ENCODE results near the gene AOPEP. TPM values are rescaled to one million over a fixed set of nuclear protein-coding genes. Genes with fewer than 3 reads are reported as not detected.

AOPEP gene
- total RNA-seq, 6 experiments from 2014 or later: 36.6 to 110 (median 63.3) TPM

- intact Hi-C loops (cut with DNase I): no loop called here
- ATAC-seq: peak in 1 of 4 donors; percentile 7
- H3K36me3 ChIP-seq: no peaks in the 10 kb centered on the region
- 97% methylated on average over 4 of the region's 5 CpGs for WGBS (ENCODE audit: insufficient coverage, low coverage, low lambda C conversion rate, missing lambda C conversion rate)
- no peaks in the 10 kb centered on the region for H3K9me3 ChIP-seq
- no peak overlapping the region for H3K4me3 ChIP-seq
- DNase-seq: no peak
- peaks cover 0 to 47% (median 25%) of the 10 kb centered on the region in 4 donors for H3K4me1 ChIP-seq
- H3K27ac ChIP-seq: peak overlapping the region in 2 of 3 donors; percentile 24 to 90
- TF ChIP-seq CTCF (IDR thresholded peaks at IDR 0.05) (no peak), POLR2A (IDR thresholded peaks at IDR 0.05) (no peak)
- no peaks in the 10 kb centered on the region for H3K27me3 ChIP-seq
These were observed 250.9 kb downstream of the AOPEP start for GRCh38 chr9:94977416-94977815.

GRCh38 chr9:94979904-94980507, 253.5 kb downstream of the AOPEP start:
- TF ChIP-seq CTCF (IDR thresholded peaks at IDR 0.05): no peak
- no peak for TF ChIP-seq POLR2A (IDR thresholded peaks at IDR 0.05)
- WGBS (ENCODE audit: insufficient coverage, low coverage, low lambda C conversion rate, missing lambda C conversion rate): 100% methylated on average over 2 of the region's 9 CpGs
- ATAC-seq: peak; percentile 36 to 53 (median 42)
- peak in 1 of 3 donors; percentile 60 for DNase-seq
- intact Hi-C loops (cut with DNase I): no loop called here
- Histone ChIP-seq H3K4me3 (no peak overlapping the region), H3K9me3 (no peaks in the 10 kb centered on the region), H3K4me1 (peaks cover 0 to 39% (median 23%) of the 10 kb centered on the region in 4 donors), H3K27ac (peak overlapping the region; percentile 24 to 65 (median 59)), H3K27me3 (no peaks in the 10 kb centered on the region), H3K36me3 (no peaks in the 10 kb centered on the region)

GRCh38 chr9:94980947-94981722, 254.6 kb downstream of the AOPEP start:
- H3K27ac ChIP-seq: peak overlapping the region in 2 of 3 donors; percentile 8 to 59
- DNase-seq: no peak
- no peak for ATAC-seq
- no peaks in the 10 kb centered on the region for H3K9me3 ChIP-seq
- no peak overlapping the region for H3K4me3 ChIP-seq
- no peak for TF ChIP-seq POLR2A (IDR thresholded peaks at IDR 0.05)
- no peak for TF ChIP-seq CTCF (IDR thresholded peaks at IDR 0.05)
- intact Hi-C loops (cut with DNase I): no loop called here
- no peaks in the 10 kb centered on the region for H3K36me3 ChIP-seq
- H3K27me3 ChIP-seq: no peaks in the 10 kb centered on the region
- peaks cover 0 to 35% (median 19%) of the 10 kb centered on the region in 4 donors for H3K4me1 ChIP-seq
- WGBS (ENCODE audit: insufficient coverage, low coverage, low lambda C conversion rate, missing lambda C conversion rate): 100% methylated on average over 8 of the region's 9 CpGs

- WGBS (ENCODE audit: insufficient coverage, low coverage, low lambda C conversion rate, missing lambda C conversion rate): 89% methylated on average over 3 of the region's 3 CpGs
- peaks cover 0 to 41% (median 17%) of the 10 kb centered on the region in 4 donors for H3K4me1 ChIP-seq
- DNase-seq (no peak), ATAC-seq (no peak)
- H3K27ac ChIP-seq: peak overlapping the region in 1 of 3 donors; percentile 8
- intact Hi-C loops (cut with DNase I): no loop called here
- no peak overlapping the region for H3K4me3 ChIP-seq
- H3K27me3 ChIP-seq: no peaks in the 10 kb centered on the region
- TF ChIP-seq CTCF (IDR thresholded peaks at IDR 0.05) (no peak), POLR2A (IDR thresholded peaks at IDR 0.05) (no peak)
- H3K9me3 ChIP-seq: no peaks in the 10 kb centered on the region
- H3K36me3 ChIP-seq: no peaks in the 10 kb centered on the region
These were observed 255.2 kb downstream of the AOPEP start for GRCh38 chr9:94981723-94982090.
